ACHN (cell line): ENCODE measurements around the gene SP8.
A peak's percentile ranks its signal among the peaks of the same experiment; 100 is the strongest.

Experiments
- DNase-seq: peaks from one replicate; pipeline ENCODE4 v3.0.0-alpha.2; 2015
- in situ Hi-C: cut with HindIII; loops from 2 replicates; pipeline ENCODE4 v1.10.0; 2017; ENCODE audit warnings: low sequenced_read_pairs, low pct_ligation_motif_present, low pct_unique_long_range_greater_than_20kb

The SP8 gene

GRCh38 chr7:20778063-20778721 is 8.5 kb downstream of the SP8 start:
- peak; percentile 65 for DNase-seq
- in situ Hi-C loops: no loop called here

GRCh38 chr7:20777377-20778062 is 9.2 kb downstream of the SP8 start:
- no peak for DNase-seq
- in situ Hi-C loops: no loop called here

- in situ Hi-C loops: no loop called here
- DNase-seq: no peak
Measured at GRCh38 chr7:20776942-20777341, 9.7 kb downstream of the SP8 start.

GRCh38 chr7:20776214-20776911 is 10.3 kb downstream of the SP8 start:
- in situ Hi-C loops: no loop called here

GRCh38 chr7:20754001-20754400 is 32.7 kb downstream of the SP8 start:
- in situ Hi-C loops: no loop called here

More at GRCh38 chr7:20776214-20776911, 10.3 kb downstream of the SP8 start:
- no peak for DNase-seq

GRCh38 chr7:20749906-20750305 is 36.8 kb downstream of the SP8 start:
- in situ Hi-C loops: no loop called here
- no peak for DNase-seq

More at GRCh38 chr7:20754001-20754400, 32.7 kb downstream of the SP8 start:
- DNase-seq: no peak

- no peak for DNase-seq
- in situ Hi-C loops: no loop called here
Measured at GRCh38 chr7:20748853-20749252, 37.8 kb downstream of the SP8 start.

GRCh38 chr7:20747001-20747400 is 39.7 kb downstream of the SP8 start:
- DNase-seq: no peak
- in situ Hi-C loops: no loop called here

GRCh38 chr7:20745702-20746101 is 41.0 kb downstream of the SP8 start:
- in situ Hi-C loops: no loop called here
- no peak for DNase-seq

- in situ Hi-C loops: no loop called here
- peak; percentile 29 for DNase-seq
Measured at GRCh38 chr7:20744954-20745446, 41.7 kb downstream of the SP8 start.

- DNase-seq: no peak
Measured at GRCh38 chr7:20742913-20743312, 43.8 kb downstream of the SP8 start.

GRCh38 chr7:20741801-20742200 is 44.9 kb downstream of the SP8 start:
- in situ Hi-C loops: no loop called here
- no peak for DNase-seq

More at GRCh38 chr7:20742913-20743312, 43.8 kb downstream of the SP8 start:
- in situ Hi-C loops: no loop called here

- in situ Hi-C loops: no loop called here
- no peak for DNase-seq
Measured at GRCh38 chr7:20738518-20739481, 47.9 kb downstream of the SP8 start.

GRCh38 chr7:20737840-20738448 is 48.7 kb downstream of the SP8 start:
- in situ Hi-C loops: no loop called here
- DNase-seq: no peak

GRCh38 chr7:20735346-20736065 is 51.2 kb downstream of the SP8 start:
- DNase-seq: no peak
- in situ Hi-C loops: no loop called here
